Lower leg skin (tissue), 4 donors: Measurements from ENCODE around the gene BICRA. TPM values are rescaled to one million over a fixed set of nuclear protein-coding genes. Genes with fewer than 3 reads are reported as not detected.

Experiments used
- DNase-seq, 2 donors: peaks; one replicate each; pipeline ENCODE4 v3.0.0-alpha.2; 2019; ENCODE audit warnings: low spot score in 2 of 2
- H3K4me3 ChIP-seq: fragments of 200-600 bp; sonication (generic); 2 replicates; pipeline ENCODE4 v1.5.1; 2017; ENCODE audit warnings: mild to moderate bottlenecking, low read depth; ENCODE audit not compliant: poor library complexity, severe bottlenecking
- CTCF ChIP-seq, 3 donors: fragments of 450-650 bp; IDR thresholded peaks; one replicate each; pipeline ENCODE4 v1.5.1; 2016; ENCODE audit warnings: antibody characterized with exemption in 3 of 3, mild to moderate bottlenecking in 3 of 3, moderate library complexity in 2 of 3
- POLR2A ChIP-seq, 2 donors: fragments of 450-650 bp; IDR thresholded peaks; one replicate each; pipeline ENCODE4 v1.6.1; 2016 to 2017; ENCODE audit warnings: antibody characterized with exemption in 2 of 2, mild to moderate bottlenecking in 1 of 2, moderate library complexity in 1 of 2
- WGBS, 2 donors: methylation state at CpG; one replicate each; pipeline ENCODE4 v1.1.5; 2018; 5-methylcytosine and 5-hydroxymethylcytosine counted together
- intact Hi-C: fragments of 100-400 bp; cut with DNase I; formaldehyde crosslinking; loops from one replicate; pipeline ENCODE4 v1.15.0; 2023; ENCODE audit warnings: low total_unique reads
- total RNA-seq, 4 donors: library from RNA; depleted of rRNA; stranded (reverse); fragments of >200 nt; gene quantifications; one replicate each; pipeline ENCODE4 v1.1.0, GENCODE V29; 2016

Gene BICRA
- total RNA-seq, 4 donors from 2014 or later, result 12.5 to 25.4 (median 18.4) TPM

GRCh38 chr19:47608074-47608918 is 638 bp upstream of the BICRA start:
- DNase-seq, result peak; percentile 92 to 98
- 0% methylated on average over 54 to 57 of the region's 94 CpGs for WGBS, 2 donors
- intact Hi-C loops, result no loop called here
- H3K4me3 ChIP-seq, result peak overlapping the region; percentile 81
- TF ChIP-seq POLR2A (IDR thresholded peaks at IDR 0.05), result peak in 1 of 2 donors; percentile 55
- no peak for TF ChIP-seq CTCF (IDR thresholded peaks at IDR 0.05)

GRCh38 chr19:47609906-47610894 is 1.3 kb downstream of the BICRA start:
- TF ChIP-seq POLR2A (IDR thresholded peaks at IDR 0.05) (no peak), CTCF (IDR thresholded peaks at IDR 0.05) (no peak)
- 0 to 1% methylated on average over 27 to 40 of the region's 50 CpGs for WGBS, 2 donors
- H3K4me3 ChIP-seq, result peak overlapping the region; percentile 61
- DNase-seq, result peak in 1 of 2 donors; percentile 91
- intact Hi-C loops, result no loop called here

DNA sequence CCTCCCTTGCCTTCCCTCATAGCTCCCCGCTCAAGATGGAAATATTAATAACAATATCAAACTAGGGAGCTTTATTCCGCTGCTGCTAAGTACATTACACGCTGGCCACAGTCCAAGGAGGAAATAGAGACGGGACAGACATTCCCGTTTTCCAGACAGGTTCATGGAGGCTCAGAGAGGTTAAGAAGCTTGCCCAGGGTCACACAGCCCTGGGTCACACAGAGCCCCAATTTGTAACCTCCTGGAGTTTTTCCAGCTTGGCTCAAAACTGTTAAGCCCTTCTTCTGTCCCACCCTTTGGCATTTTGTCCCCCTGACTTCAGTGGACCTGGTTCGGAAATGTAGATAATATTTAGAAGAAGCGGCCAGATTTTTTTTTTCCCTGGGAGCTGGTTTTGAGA is 2.0 kb downstream of the BICRA start:
- no peak for DNase-seq
- intact Hi-C loops, result no loop called here
- 38 to 47% methylated on average over 7 of the region's 7 CpGs for WGBS, 2 donors
- TF ChIP-seq POLR2A (IDR thresholded peaks at IDR 0.05) (no peak), CTCF (IDR thresholded peaks at IDR 0.05) (no peak)
- no peak overlapping the region for H3K4me3 ChIP-seq

DNA sequence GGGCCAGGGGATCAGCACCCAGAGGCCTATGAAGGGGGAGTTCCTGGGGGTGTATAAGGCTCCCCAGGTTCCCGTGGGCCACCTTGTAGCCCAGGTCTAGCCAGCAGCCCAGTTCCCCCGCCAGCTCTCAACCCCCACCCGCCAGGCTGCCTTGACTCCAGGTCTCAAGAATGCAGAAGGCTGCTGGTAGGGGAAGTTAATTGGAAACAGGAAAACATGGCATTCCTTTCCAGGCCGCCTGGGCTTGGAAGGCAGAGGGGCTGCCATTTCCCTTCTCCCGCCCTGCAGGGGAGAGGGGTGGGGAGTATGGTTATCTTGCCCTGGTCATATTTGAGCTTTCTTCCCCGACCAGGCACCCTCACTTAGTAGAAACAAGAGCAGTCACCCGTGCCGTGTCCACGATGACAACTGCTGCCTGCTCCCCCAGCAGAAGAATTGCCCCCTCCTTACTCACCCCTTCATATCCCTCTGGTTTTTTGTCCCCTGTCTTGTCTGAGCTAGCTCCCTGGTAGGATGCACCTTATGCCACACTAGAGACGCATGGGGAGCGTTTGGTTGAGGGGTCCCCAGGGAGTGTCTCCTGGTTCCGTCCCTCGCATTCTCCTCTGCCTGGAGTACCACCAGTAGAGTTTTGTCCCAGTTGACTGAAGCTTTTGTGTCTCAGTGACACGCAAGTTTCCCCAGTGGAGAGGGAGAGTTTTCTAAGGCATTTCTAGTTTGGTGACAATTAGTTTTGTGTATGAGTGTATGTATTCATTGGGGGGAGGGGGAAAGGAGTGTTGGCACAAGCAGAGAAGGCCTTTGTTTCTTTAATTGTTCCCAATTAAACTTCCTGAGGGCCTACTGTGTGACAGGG is 4.5 kb downstream of the BICRA start:
- DNase-seq, result no peak
- H3K4me3 ChIP-seq, result no peak overlapping the region
- 52 to 54% methylated on average over 13 to 14 of the region's 14 CpGs for WGBS, 2 donors
- TF ChIP-seq POLR2A (IDR thresholded peaks at IDR 0.05) (no peak), CTCF (IDR thresholded peaks at IDR 0.05) (no peak)
- intact Hi-C loops, result no loop called here

- no peak overlapping the region for H3K4me3 ChIP-seq
- DNase-seq, result no peak
- WGBS, 2 donors, result 34% methylated on average over 3 of the region's 3 CpGs
- intact Hi-C loops, result no loop called here
- TF ChIP-seq CTCF (IDR thresholded peaks at IDR 0.05) (no peak), POLR2A (IDR thresholded peaks at IDR 0.05) (no peak)
Observed at GRCh38 chr19:47614021-47614295, 5.0 kb downstream of the BICRA start.
